ENCODE results near the gene UBXN6.

- no peak for TF ChIP-seq CTCF (IDR thresholded peaks at IDR 0.05 in 8 of 11, conservative IDR thresholded peaks at IDR 0.05 in 3 of 11)
- TF ChIP-seq POLR2A (IDR thresholded peaks at IDR 0.05), result no peak
Observed at GRCh38 chr19:4443966-4444764, 13.4 kb downstream of the UBXN6 start.
